ENCODE measurements around the gene RBM14.

RBM14 gene

DNA sequence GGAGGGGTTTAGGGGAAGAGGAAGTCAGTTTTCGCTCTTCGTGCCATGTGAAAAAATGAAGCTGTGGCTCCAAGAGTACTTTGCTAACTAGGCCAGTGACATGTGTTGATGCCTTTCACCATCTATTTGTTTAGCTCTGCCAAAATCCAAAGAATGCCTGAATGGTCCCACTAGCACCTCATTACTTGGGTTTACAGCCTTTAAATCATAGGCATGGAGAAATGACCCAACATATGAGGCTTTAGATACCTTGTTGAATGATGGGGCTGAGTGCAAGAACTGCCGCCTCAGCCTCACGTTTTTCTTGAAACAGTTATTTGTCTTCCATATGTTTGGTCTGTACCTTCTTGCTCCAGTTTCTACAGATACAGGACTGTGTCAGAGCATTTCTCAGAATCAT, 30.4 kb downstream of the RBM14 start:
- no peak for TF ChIP-seq CTCF (IDR thresholded peaks at IDR 0.05; ENCODE audit: borderline replicate concordance, insufficient read depth, low read depth, low read length)
- H3K4me3 ChIP-seq (ENCODE audit: low read depth, low read length), result no peak overlapping the region

GRCh38 chr11:66649903-66650302, 33.5 kb downstream of the RBM14 start:
- TF ChIP-seq CTCF (IDR thresholded peaks at IDR 0.05; ENCODE audit: borderline replicate concordance, insufficient read depth, low read depth, low read length), result no peak

DNA sequence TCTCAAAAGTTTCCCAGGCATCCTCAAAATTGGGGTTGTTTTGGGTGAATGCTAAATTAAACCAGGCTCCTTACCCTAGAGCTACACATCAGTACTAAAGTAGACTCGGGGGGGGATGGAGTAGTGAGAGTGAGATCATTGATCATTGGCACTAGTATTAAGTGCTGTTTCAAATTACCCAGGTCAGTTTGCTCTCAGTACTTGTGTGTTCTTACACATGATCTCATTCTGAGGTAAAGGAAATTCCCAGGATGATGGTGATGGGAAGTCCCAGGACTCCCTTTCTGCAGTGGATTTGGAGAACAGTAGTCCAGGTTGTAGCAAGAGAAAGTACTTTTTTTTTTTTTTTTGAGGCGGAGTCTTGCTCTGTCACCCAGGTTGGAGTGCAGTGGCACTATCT, 34.6 kb downstream of the RBM14 start:
- TF ChIP-seq CTCF (IDR thresholded peaks at IDR 0.05; ENCODE audit: borderline replicate concordance, insufficient read depth, low read depth, low read length), result no peak
- H3K4me3 ChIP-seq (ENCODE audit: low read depth, low read length), result no peak overlapping the region

More at GRCh38 chr11:66649903-66650302, 33.5 kb downstream of the RBM14 start:
- no peak overlapping the region for H3K4me3 ChIP-seq (ENCODE audit: low read depth, low read length)

- no peak for TF ChIP-seq CTCF (IDR thresholded peaks at IDR 0.05; ENCODE audit: borderline replicate concordance, insufficient read depth, low read depth, low read length)
- H3K4me3 ChIP-seq (ENCODE audit: low read depth, low read length), result no peak overlapping the region
Observed at GRCh38 chr11:66652651-66653050, 36.2 kb downstream of the RBM14 start.

GRCh38 chr11:66653123-66653522, 36.7 kb downstream of the RBM14 start:
- TF ChIP-seq CTCF (IDR thresholded peaks at IDR 0.05; ENCODE audit: borderline replicate concordance, insufficient read depth, low read depth, low read length), result no peak
- H3K4me3 ChIP-seq (ENCODE audit: low read depth, low read length), result no peak overlapping the region

GRCh38 chr11:66659763-66660162, 43.3 kb downstream of the RBM14 start:
- H3K4me3 ChIP-seq (ENCODE audit: low read depth, low read length), result no peak overlapping the region
- TF ChIP-seq CTCF (IDR thresholded peaks at IDR 0.05; ENCODE audit: borderline replicate concordance, insufficient read depth, low read depth, low read length), result no peak

DNA sequence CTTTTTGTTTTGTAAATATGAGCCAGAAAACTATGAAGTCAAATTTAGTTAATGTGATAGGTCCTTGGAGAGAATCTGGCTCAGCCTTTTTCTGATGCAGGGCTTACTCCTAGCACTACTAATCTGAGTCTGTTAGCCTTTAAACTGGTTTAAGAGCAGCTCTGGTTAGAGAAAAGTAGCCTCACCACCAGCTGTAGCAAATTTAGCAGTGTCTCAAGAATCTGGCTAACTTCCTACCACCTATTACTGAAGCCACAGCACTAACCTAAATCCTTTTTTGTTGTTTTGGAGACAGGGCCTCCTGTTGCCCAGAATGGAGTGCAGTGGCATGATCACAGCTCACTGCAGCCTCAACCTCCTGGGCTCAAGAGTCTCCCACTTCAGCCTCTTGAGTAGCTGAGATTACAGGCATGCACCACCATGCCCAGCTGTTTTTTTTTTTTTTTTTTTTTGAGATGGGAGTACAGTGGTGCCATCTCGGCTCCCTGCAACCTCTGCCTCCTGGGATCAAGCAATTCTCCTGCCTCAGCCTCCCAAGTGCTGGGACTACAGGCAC, 47.4 kb downstream of the RBM14 start:
- H3K4me3 ChIP-seq (ENCODE audit: low read depth, low read length), result no peak overlapping the region
- TF ChIP-seq CTCF (IDR thresholded peaks at IDR 0.05; ENCODE audit: borderline replicate concordance, insufficient read depth, low read depth, low read length), result no peak
